ENCODE data around the gene VTA1. TPM values are rescaled to one million over a fixed set of nuclear protein-coding genes. Genes with fewer than 3 reads are reported as not detected.

Gene VTA1
- total and polyA plus RNA-seq, 2 of the 4 experiments (the other 2 are of a cell fraction), result 60.9 to 120 TPM

- in situ Hi-C loops (cut with MboI; ENCODE audit: low sequenced_read_pairs) (no loop called here), dilution Hi-C loops (cut with HindIII; ENCODE audit: low sequenced_read_pairs, unreplicated experiment) (no loop called here), intact Hi-C loops (cut with micrococcal nuclease) (no loop called here)
- Histone ChIP-seq H2AFZ (replicated peaks; ENCODE audit: low read length, poor library complexity) (no peak overlapping the region), H3K56ac (ENCODE audit: extremely low read depth, insufficient read depth, low read length) (no peak overlapping the region), H3K23ac (ENCODE audit: low read depth, low read length) (no peak overlapping the region), H3K18ac (ENCODE audit: low read depth, low read length) (no peak overlapping the region), H3K4me2 (ENCODE audit: low read depth, low read length) (no peak overlapping the region), H3K14ac (replicated peaks; ENCODE audit: low read depth, low read length) (no peak overlapping the region), H4K8ac (ENCODE audit: low read depth in 2 of 2, low read length in 2 of 2) (no peak overlapping the region), H2BK15ac (ENCODE audit: low read depth, low read length) (no peak overlapping the region), H3K4me1 (ENCODE audit: control insufficient read depth, insufficient read depth, low read length) (peaks cover under 1% of the 10 kb centered on the region; the same call in 1 of the 2 replicates), H4K91ac (ENCODE audit: insufficient read depth, low read depth, low read length) (no peak overlapping the region), H4K20me1 (ENCODE audit: insufficient read depth, low read length) (no peaks in the 10 kb centered on the region), H3K9ac (ENCODE audit: low read depth, low read length) (no peak overlapping the region), H3K27me3 (ENCODE audit: control insufficient read depth, insufficient read depth, low read length) (no peaks in the 10 kb centered on the region), H3K36me3 (ENCODE audit: control insufficient read depth, insufficient read depth, low read length) (peaks cover 3% of the 10 kb centered on the region; the same call in 1 of the 2 replicates), H3K4me3 (ENCODE audit: insufficient read depth, low read depth, low read length) (no peak overlapping the region), H2AK9ac (replicated peaks; ENCODE audit: low read depth, low read length, poor library complexity) (no peak overlapping the region), H3K79me1 (ENCODE audit: low read depth in 1 of 2, low read length in 2 of 2) (peaks cover 7 to 12% of the 10 kb centered on the region in 2 experiments; a peak in 2 of 4 replicates), H3K4ac (ENCODE audit: low read depth, low read length) (no peak overlapping the region), H2BK120ac (ENCODE audit: low read depth, low read length) (no peak overlapping the region), H3K9me3 (ENCODE audit: control insufficient read depth, insufficient read depth, low read length) (no peaks in the 10 kb centered on the region), H4K5ac (ENCODE audit: low read depth, low read length) (no peak overlapping the region), H3K9me1 (ENCODE audit: insufficient read depth, low read length) (no peaks in the 10 kb centered on the region), H2BK20ac (ENCODE audit: low read depth, low read length) (no peak overlapping the region), H2AK5ac (ENCODE audit: low read depth, low read length) (no peak overlapping the region), H3K27ac (ENCODE audit: insufficient read depth, low read length) (no peak overlapping the region), H2BK5ac (ENCODE audit: low read depth, low read length, poor library complexity, severe bottlenecking) (no peak overlapping the region)
- POLR2A ChIA-PET (ENCODE audit: unreplicated experiment), result no interaction called here
- no peak for ATAC-seq (ENCODE audit: low read depth)
- no CpG with 5 or more reads among the region's 1 CpG for WGBS, 2 experiments (ENCODE audit: extremely low coverage in 2 of 2, insufficient read length in 1 of 2)
- CTCF ChIA-PET, result no interaction called here
- no peak for DNase-seq
- BruUV-seq (replicated peaks), result no TSS peak
- TF ChIP-seq MXI1 (IDR thresholded peaks at IDR 0.05; ENCODE audit: borderline replicate concordance, low read depth, low read length) (no peak), RCOR1 (IDR thresholded peaks at IDR 0.05; ENCODE audit: insufficient replicate concordance, low read length) (no peak), NFE2L2 (IDR thresholded peaks at IDR 0.05; ENCODE audit: low read depth, low read length) (no peak), POLR2A (IDR thresholded peaks at IDR 0.05; ENCODE audit: low read depth, low read length) (no peak), CEBPB (IDR thresholded peaks at IDR 0.05; ENCODE audit: low read depth, low read length) (no peak), RAD21 (IDR thresholded peaks at IDR 0.05; ENCODE audit: low read length) (no peak), BHLHE40 (IDR thresholded peaks at IDR 0.05; ENCODE audit: low read depth, low read length) (no peak), SMC3 (IDR thresholded peaks at IDR 0.05; ENCODE audit: low read depth, low read length) (no peak), FOS (IDR thresholded peaks at IDR 0.05; ENCODE audit: low read depth, low read length) (no peak), RFX5 (IDR thresholded peaks at IDR 0.05; ENCODE audit: low read depth, low read length) (no peak), CHD1 (IDR thresholded peaks at IDR 0.05; ENCODE audit: low read depth, low read length) (no peak), MAZ (IDR thresholded peaks at IDR 0.05; ENCODE audit: borderline replicate concordance, low read depth, low read length) (no peak), MAFK (IDR thresholded peaks at IDR 0.05; ENCODE audit: low read depth, low read length) (no peak), USF2 (IDR thresholded peaks at IDR 0.05; ENCODE audit: low read depth, low read length) (no peak)
- TF ChIP-seq, protein P1, sequence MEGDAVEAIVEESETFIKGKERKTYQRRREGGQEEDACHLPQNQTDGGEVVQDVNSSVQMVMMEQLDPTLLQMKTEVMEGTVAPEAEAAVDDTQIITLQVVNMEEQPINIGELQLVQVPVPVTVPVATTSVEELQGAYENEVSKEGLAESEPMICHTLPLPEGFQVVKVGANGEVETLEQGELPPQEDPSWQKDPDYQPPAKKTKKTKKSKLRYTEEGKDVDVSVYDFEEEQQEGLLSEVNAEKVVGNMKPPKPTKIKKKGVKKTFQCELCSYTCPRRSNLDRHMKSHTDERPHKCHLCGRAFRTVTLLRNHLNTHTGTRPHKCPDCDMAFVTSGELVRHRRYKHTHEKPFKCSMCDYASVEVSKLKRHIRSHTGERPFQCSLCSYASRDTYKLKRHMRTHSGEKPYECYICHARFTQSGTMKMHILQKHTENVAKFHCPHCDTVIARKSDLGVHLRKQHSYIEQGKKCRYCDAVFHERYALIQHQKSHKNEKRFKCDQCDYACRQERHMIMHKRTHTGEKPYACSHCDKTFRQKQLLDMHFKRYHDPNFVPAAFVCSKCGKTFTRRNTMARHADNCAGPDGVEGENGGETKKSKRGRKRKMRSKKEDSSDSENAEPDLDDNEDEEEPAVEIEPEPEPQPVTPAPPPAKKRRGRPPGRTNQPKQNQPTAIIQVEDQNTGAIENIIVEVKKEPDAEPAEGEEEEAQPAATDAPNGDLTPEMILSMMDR (conservative IDR thresholded peaks at IDR 0.05; ENCODE audit: low read depth, low read length), result no peak
- TF ChIP-seq, protein P2, sequence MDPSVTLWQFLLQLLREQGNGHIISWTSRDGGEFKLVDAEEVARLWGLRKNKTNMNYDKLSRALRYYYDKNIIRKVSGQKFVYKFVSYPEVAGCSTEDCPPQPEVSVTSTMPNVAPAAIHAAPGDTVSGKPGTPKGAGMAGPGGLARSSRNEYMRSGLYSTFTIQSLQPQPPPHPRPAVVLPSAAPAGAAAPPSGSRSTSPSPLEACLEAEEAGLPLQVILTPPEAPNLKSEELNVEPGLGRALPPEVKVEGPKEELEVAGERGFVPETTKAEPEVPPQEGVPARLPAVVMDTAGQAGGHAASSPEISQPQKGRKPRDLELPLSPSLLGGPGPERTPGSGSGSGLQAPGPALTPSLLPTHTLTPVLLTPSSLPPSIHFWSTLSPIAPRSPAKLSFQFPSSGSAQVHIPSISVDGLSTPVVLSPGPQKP (IDR thresholded peaks at IDR 0.05; ENCODE audit: borderline replicate concordance, low read depth, low read length), result no peak
Measured at GRCh38 chr6:142183351-142183750, 36.3 kb downstream of the VTA1 start.

Measured in IMR-90 (cell line).